H1 (cell line): ENCODE data around the gene TMEM183A. TPM values are rescaled to one million over a fixed set of nuclear protein-coding genes. Genes with fewer than 3 reads are reported as not detected.

Experiments
- SIN3A ChIP-seq, 2 experiments: IDR thresholded peaks in 1 of 2; conservative IDR thresholded peaks in 1 of 2; 2 replicates each; pipeline ENCODE4 v1.6.1; 2011 to 2012; ENCODE audit warnings: low read length in 2 of 2, improper control_type of control experiment in 1 of 2, low read depth in 1 of 2, mild to moderate bottlenecking in 1 of 2
- polyA plus RNA-seq, 7 experiments: library from polyadenylated mRNA; depleted of rRNA in 3 of 7; stranded (reverse) in 5 of 7; unstranded in 2 of 7; fragments of >200 nt in 5 of 7; fragments of 200-250 nt in 2 of 7; gene quantifications; 1 replicate in 5 of 7; 2 replicates in 1 of 7; 4 replicates in 1 of 7; pipeline versions ENCODE4 v1.2.1 to v1.2.3, GENCODE V29; 2011 to 2013; ENCODE audit warnings: missing spikeins in 2 of 7, mixed read lengths in 2 of 7
- total RNA-seq: library from RNA; stranded (reverse); fragmentation: NEBNext Ultra II Directional; extraction: Animal tissue kit (Norgen Biotek cat#: 25700); gene quantifications from 2 replicates; pipeline ENCODE4 v1.2.1, GENCODE V29; 2021

Gene TMEM183A
- total and polyA plus RNA-seq, 2 of the 8 experiments (the other 6 are each of a cell fraction or from before 2014, with no cell fraction given) = 107 to 173 TPM

GRCh38 chr1:203039609-203040512, 32.7 kb downstream of the TMEM183A start (continued):
- TF ChIP-seq SIN3A (conservative IDR thresholded peaks at IDR 0.05 in 1 of 2, IDR thresholded peaks at IDR 0.05 in 1 of 2; ENCODE audit: low read depth in 1 of 2, low read length in 2 of 2) = 0 out of 4 replicates have a peak, but pooled peaks of 1 of the 2 experiments have one; percentile 21
